Breast epithelium (tissue), 4 donors: ENCODE data around the gene CDH4. TPM values are rescaled to one million over a fixed set of nuclear protein-coding genes. Genes with fewer than 3 reads are reported as not detected.

Experiments
- DNase-seq, 2 donors: peaks; one replicate each; pipeline ENCODE4 v3.0.0-alpha.2; 2019; ENCODE audit warnings: low spot score in 2 of 2
- H3K27ac ChIP-seq, 2 donors: fragments of 200-600 bp; sonication (generic) in 1 of 2; one replicate each; pipeline ENCODE4 v1.5.1; 2016 to 2019; ENCODE audit warnings: mild to moderate bottlenecking in 1 of 2
- H3K27me3 ChIP-seq, 2 donors: fragments of 200-600 bp; sonication (generic) in 1 of 2; one replicate each; pipeline versions ENCODE4 v1.5.1 to v1.6.0; 2017 to 2019; ENCODE audit warnings: control low read depth in 1 of 2, mild to moderate bottlenecking in 1 of 2
- H3K36me3 ChIP-seq: fragments of 200-600 bp; one replicate; pipeline ENCODE4 v1.5.1; 2019
- H3K4me1 ChIP-seq, 2 donors: fragments of 200-600 bp; sonication (generic); one replicate each; pipeline ENCODE4 v1.5.1; 2016 to 2019; ENCODE audit warnings: control low read depth in 1 of 2
- H3K4me3 ChIP-seq, 3 donors: fragments of 200-600 bp; sonication (generic); 1 replicate in 2 of 3; 2 replicates in 1 of 3; pipeline ENCODE4 v1.5.1; 2016 to 2019; ENCODE audit warnings: mild to moderate bottlenecking in 3 of 3, moderate library complexity in 2 of 3
- H3K9me3 ChIP-seq, 2 donors: fragments of 200-600 bp; sonication (generic) in 1 of 2; one replicate each; pipeline ENCODE4 v1.5.1; 2016 to 2019; ENCODE audit warnings: control low read depth in 1 of 2
- POLR2A ChIP-seq: fragments of 450-650 bp; IDR thresholded peaks from one replicate; pipeline ENCODE4 v1.6.1; 2016; ENCODE audit warnings: antibody characterized with exemption, mild to moderate bottlenecking, moderate library complexity
- POLR2AphosphoS5 ChIP-seq, 3 donors: sonication (generic); formaldehyde crosslinking; IDR thresholded peaks; one replicate each; pipeline ENCODE4 v1.6.1; 2017; ENCODE audit warnings: antibody characterized with exemption in 3 of 3
- intact Hi-C: fragments of 100-400 bp; cut with DNase I; formaldehyde crosslinking; loops from one replicate; pipeline ENCODE4 v1.15.1; 2023; ENCODE audit warnings: low total_unique reads
- total RNA-seq, 3 donors: library from RNA; depleted of rRNA; stranded (reverse); fragments of >200 nt; gene quantifications; one replicate each; pipeline ENCODE4 v1.1.0, GENCODE V29; 2016
- TF ChIP-seq, protein P1 (sequence below), 3 donors: fragments of 450-650 bp; IDR thresholded peaks; one replicate each; pipeline ENCODE4 v1.5.1; 2016 to 2017; ENCODE audit warnings: antibody characterized with exemption in 3 of 3, mild to moderate bottlenecking in 3 of 3, moderate library complexity in 3 of 3

The CDH4 gene
- total RNA-seq, 3 donors from 2014 or later, result under 0.01 TPM; not detected in 2

- Histone ChIP-seq H3K27me3 (peaks cover 0 to 6% of the 10 kb centered on the region in 2 donors), H3K27ac (no peak overlapping the region), H3K4me1 (no peaks in the 10 kb centered on the region), H3K9me3 (peaks cover 0 to 8% of the 10 kb centered on the region in 2 donors), H3K36me3 (no peaks in the 10 kb centered on the region), H3K4me3 (no peak overlapping the region)
- DNase-seq, result no peak
- intact Hi-C loops, result no loop called here
- TF ChIP-seq, protein P1, sequence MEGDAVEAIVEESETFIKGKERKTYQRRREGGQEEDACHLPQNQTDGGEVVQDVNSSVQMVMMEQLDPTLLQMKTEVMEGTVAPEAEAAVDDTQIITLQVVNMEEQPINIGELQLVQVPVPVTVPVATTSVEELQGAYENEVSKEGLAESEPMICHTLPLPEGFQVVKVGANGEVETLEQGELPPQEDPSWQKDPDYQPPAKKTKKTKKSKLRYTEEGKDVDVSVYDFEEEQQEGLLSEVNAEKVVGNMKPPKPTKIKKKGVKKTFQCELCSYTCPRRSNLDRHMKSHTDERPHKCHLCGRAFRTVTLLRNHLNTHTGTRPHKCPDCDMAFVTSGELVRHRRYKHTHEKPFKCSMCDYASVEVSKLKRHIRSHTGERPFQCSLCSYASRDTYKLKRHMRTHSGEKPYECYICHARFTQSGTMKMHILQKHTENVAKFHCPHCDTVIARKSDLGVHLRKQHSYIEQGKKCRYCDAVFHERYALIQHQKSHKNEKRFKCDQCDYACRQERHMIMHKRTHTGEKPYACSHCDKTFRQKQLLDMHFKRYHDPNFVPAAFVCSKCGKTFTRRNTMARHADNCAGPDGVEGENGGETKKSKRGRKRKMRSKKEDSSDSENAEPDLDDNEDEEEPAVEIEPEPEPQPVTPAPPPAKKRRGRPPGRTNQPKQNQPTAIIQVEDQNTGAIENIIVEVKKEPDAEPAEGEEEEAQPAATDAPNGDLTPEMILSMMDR (IDR thresholded peaks at IDR 0.05), result no peak
Observed at GRCh38 chr20:61905781-61906523, 653.9 kb downstream of the CDH4 start.

DNA sequence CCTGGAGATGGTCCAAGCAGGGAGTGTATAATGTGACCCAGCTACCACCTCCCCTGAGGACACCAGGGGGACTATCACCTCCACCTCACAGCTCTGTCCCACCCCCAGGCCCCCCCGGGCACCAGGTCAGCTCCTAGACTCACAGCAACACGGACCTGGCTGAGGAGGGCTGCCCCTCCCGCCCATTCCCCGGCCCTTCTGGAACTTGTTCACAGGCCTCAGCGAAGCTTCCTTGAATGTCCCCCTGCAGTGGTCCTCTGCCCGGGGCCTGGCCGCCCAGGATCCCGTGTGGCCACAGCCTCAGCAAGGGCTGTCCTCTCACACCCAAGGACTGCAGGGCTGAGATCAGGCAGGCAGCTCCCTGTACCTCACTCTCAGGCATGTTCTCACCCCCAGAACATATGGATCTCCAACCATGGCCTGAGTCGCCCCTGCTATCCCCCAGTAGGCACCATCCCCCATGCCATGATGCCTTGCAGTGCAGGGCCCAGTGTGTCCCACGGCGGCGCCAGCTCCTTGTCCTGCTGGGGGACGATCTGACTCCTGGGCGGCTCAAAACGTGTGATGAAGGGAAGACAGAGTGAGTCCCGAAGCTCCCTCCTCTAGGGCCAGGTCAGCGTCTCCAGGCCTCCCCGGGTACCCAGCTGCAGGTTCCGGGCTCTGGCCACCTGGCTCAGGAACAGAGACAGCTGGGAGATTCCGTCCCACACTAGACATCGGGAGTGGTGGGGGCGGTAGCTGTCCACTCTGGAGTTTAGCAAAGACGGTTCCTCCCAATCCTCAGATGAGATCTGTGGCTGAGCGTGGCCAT is 655.2 kb downstream of the CDH4 start:
- intact Hi-C loops, result loop anchor here (1.0 kb wide), 1 partner anchor 44 kb away; no protein-coding TSS in a partner anchor
- no peak for TF ChIP-seq POLR2AphosphoS5 (IDR thresholded peaks at IDR 0.05)
- no peak for TF ChIP-seq POLR2A
- TF ChIP-seq, protein P1 (IDR thresholded peaks at IDR 0.05), result no peak
- Histone ChIP-seq H3K9me3 (peaks cover 0 to 10% of the 10 kb centered on the region in 2 donors), H3K4me3 (no peak overlapping the region), H3K36me3 (no peaks in the 10 kb centered on the region), H3K27me3 (peaks cover 0 to 6% of the 10 kb centered on the region in 2 donors), H3K4me1 (no peaks in the 10 kb centered on the region), H3K27ac (no peak overlapping the region)
- DNase-seq, result no peak

DNA sequence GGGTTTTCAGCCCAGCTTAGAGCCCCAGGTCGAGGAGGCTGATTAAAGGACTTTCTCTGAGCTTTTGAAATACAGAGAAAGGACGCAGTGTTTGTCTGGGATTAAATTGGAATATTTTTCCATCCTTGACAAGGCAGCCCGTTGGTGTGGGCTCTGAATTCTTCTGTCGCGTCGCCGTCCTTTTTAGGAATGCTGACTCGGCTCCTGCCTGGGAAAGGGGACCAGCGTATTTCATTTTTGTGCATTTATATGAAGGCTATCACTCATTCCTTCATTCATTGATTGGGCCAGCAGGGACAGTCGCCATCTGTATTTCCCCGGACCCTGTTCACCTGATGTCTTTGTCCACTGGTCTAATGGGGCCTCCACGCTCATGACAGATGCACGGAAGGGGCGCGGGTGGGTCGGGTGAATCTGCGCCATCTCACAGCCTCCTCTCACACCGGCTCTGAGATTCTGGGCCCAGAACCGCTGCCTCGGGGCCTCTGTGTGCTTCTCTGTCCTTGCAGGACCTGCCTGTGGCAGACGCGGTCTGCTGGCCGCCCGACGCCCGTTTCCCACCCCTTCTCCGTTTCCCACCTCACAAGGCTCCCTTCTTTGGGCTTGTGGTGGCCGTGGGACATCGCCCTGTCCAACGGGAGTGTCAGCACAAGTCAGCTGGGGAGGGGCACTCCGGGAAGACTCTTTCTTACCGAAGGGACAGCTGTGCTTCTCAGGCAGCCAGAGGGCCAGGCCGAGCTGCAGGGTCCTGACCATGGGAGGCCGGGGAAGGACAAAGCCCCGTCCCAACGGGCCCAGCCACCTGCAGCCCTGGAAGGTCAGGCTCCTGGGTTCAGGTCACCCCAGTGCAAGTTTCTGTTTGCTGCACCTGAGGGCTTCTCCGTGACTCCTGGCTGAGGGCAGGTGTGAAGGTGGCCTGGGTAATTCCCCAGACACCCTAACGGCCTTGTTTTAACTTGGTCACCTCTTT is 656.3 kb downstream of the CDH4 start:
- no peak for DNase-seq
- no peak overlapping the region for H3K27ac ChIP-seq
- no peaks in the 10 kb centered on the region for H3K4me1 ChIP-seq
- peaks cover 0 to 10% of the 10 kb centered on the region in 2 donors for H3K9me3 ChIP-seq
- no peak overlapping the region for H3K4me3 ChIP-seq
- no peaks in the 10 kb centered on the region for H3K36me3 ChIP-seq
- TF ChIP-seq, protein P1 (IDR thresholded peaks at IDR 0.05), result no peak
- TF ChIP-seq POLR2AphosphoS5 (IDR thresholded peaks at IDR 0.05) (no peak), POLR2A (no peak)
- intact Hi-C loops, result no loop called here
- H3K27me3 ChIP-seq, result peaks cover 0 to 6% of the 10 kb centered on the region in 2 donors

- H3K27ac ChIP-seq, result no peak overlapping the region
- no peaks in the 10 kb centered on the region for H3K4me1 ChIP-seq
- peaks cover 0 to 2% of the 10 kb centered on the region in 2 donors for H3K27me3 ChIP-seq
- TF ChIP-seq POLR2AphosphoS5 (IDR thresholded peaks at IDR 0.05) (no peak), POLR2A (no peak)
- TF ChIP-seq, protein P1 (IDR thresholded peaks at IDR 0.05), result no peak
- intact Hi-C loops, result no loop called here
- no peak overlapping the region for H3K4me3 ChIP-seq
- no peaks in the 10 kb centered on the region for H3K36me3 ChIP-seq
- peaks cover 0 to 10% of the 10 kb centered on the region in 2 donors for H3K9me3 ChIP-seq
- DNase-seq, result no peak
Observed at GRCh38 chr20:61909028-61909427, 657.0 kb downstream of the CDH4 start.
